GM23338 (cell line): ENCODE results near the gene CPNE2. TPM values are rescaled to one million over a fixed set of nuclear protein-coding genes. Genes with fewer than 3 reads are reported as not detected.

Experiments
- CREB1 ChIP-seq: fragments of 250-450 bp; sonication (Bioruptor Pico); IDR thresholded peaks from 2 replicates; pipeline ENCODE4 v1.5.0; 2020; ENCODE audit warnings: low read depth, mild to moderate bottlenecking, moderate library complexity
- EZH2 ChIP-seq: fragments of 200-600 bp; sonication (generic); IDR thresholded peaks from one replicate; pipeline ENCODE4 v1.8.0; 2017; ENCODE audit warnings: antibody characterized with exemption, mild to moderate bottlenecking, low read depth; ENCODE audit not compliant: unreplicated experiment
- EZH2phosphoT487 ChIP-seq: fragments of 200-600 bp; sonication (generic); IDR thresholded peaks from one replicate; pipeline ENCODE4 v1.8.1; 2018; ENCODE audit warnings: antibody characterized with exemption; ENCODE audit not compliant: unreplicated experiment
- JUNB ChIP-seq: IDR thresholded peaks from one replicate; pipeline ENCODE4 v1.6.1; 2016; ENCODE audit warnings: antibody characterized with exemption; ENCODE audit not compliant: unreplicated experiment
- NANOG ChIP-seq: IDR thresholded peaks from 2 replicates; pipeline ENCODE4 v1.6.1; 2016; ENCODE audit warnings: antibody characterized with exemption, borderline replicate concordance
- POLR2AphosphoS5 ChIP-seq: IDR thresholded peaks from 2 replicates; pipeline ENCODE4 v1.6.1; 2016; ENCODE audit warnings: antibody characterized with exemption, low read depth
- STAT1 ChIP-seq: IDR thresholded peaks from one replicate; pipeline ENCODE4 v1.6.1; 2016; ENCODE audit warnings: antibody characterized with exemption; ENCODE audit not compliant: unreplicated experiment
- polyA plus RNA-seq: library from polyadenylated mRNA; unstranded; fragments of >200 nt; fragmentation: Nextera tagmentation; extraction: Ambion mirVana; gene quantifications from 2 replicates; pipeline ENCODE4 v1.2.1, GENCODE V29; 2016
- total RNA-seq: library from RNA; depleted of rRNA; stranded (reverse); fragments of >200 nt; shearing (Covaris generic); gene quantifications from 2 replicates; pipeline ENCODE4 v1.2.3, GENCODE V29; 2014
- TF ChIP-seq, protein P1 (sequence below): fragments of 250-450 bp; sonication (Bioruptor Pico); IDR thresholded peaks from 2 replicates; pipeline ENCODE4 v1.5.0; 2020; ENCODE audit warnings: mild to moderate bottlenecking, moderate library complexity
- TF ChIP-seq, protein P2 (sequence below), 2 experiments: fragments of 200-600 bp in 1 of 2; sonication (generic) in 1 of 2; conservative IDR thresholded peaks; 2 replicates each; pipeline versions ENCODE4 v1.5.1 to v1.6.1; 2016 to 2017; ENCODE audit warnings: antibody characterized with exemption in 2 of 2, low read depth in 2 of 2, mild to moderate bottlenecking in 2 of 2, moderate library complexity in 1 of 2
- TF ChIP-seq, protein P3 (sequence below): IDR thresholded peaks from one replicate; pipeline ENCODE4 v1.6.1; 2018; ENCODE audit warnings: antibody characterized with exemption; ENCODE audit not compliant: unreplicated experiment

CPNE2 gene
- total and polyA plus RNA-seq, 2 experiments from 2014 or later: 7.1 to 11.3 TPM

DNA sequence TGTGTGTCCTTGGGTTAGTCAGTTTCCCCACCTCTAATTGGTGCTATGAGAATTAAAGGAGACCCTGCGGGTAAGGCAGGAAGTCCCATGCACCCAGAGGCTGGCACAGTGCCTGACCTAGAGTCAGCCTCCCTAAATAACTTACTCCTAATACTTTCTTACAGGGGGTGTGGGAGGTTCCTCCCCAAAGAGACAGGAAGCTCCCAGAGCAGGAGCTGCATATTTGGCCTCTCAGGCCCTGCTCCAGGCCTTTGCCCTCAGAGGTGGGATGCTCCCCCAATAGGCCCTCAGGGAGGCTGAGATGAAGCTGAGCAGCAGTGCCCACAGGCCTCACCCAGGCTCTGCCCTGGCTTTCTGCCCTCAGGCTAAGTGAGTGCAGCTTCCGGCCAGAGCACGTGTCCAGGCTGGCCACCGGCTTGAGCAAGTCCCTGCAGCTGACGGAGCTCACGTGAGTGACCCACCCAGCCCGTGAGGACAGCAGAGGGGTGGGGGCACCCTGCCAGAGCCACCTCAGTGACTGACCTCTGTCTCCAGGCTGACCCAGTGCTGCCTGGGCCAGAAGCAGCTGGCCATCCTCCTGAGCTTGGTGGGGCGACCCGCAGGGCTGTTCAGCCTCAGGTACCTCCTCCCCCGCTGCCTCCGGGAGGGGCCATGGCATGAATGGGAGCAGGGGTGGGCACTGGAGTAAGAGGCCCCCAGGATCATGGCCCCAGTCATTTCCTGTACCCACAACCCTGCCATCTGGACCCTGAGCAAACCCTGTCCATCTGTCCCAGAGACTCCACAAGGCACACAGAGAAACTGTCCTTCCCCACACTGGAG lies 31.1 kb upstream of the CPNE2 start (continued):
- TF ChIP-seq, protein P1, sequence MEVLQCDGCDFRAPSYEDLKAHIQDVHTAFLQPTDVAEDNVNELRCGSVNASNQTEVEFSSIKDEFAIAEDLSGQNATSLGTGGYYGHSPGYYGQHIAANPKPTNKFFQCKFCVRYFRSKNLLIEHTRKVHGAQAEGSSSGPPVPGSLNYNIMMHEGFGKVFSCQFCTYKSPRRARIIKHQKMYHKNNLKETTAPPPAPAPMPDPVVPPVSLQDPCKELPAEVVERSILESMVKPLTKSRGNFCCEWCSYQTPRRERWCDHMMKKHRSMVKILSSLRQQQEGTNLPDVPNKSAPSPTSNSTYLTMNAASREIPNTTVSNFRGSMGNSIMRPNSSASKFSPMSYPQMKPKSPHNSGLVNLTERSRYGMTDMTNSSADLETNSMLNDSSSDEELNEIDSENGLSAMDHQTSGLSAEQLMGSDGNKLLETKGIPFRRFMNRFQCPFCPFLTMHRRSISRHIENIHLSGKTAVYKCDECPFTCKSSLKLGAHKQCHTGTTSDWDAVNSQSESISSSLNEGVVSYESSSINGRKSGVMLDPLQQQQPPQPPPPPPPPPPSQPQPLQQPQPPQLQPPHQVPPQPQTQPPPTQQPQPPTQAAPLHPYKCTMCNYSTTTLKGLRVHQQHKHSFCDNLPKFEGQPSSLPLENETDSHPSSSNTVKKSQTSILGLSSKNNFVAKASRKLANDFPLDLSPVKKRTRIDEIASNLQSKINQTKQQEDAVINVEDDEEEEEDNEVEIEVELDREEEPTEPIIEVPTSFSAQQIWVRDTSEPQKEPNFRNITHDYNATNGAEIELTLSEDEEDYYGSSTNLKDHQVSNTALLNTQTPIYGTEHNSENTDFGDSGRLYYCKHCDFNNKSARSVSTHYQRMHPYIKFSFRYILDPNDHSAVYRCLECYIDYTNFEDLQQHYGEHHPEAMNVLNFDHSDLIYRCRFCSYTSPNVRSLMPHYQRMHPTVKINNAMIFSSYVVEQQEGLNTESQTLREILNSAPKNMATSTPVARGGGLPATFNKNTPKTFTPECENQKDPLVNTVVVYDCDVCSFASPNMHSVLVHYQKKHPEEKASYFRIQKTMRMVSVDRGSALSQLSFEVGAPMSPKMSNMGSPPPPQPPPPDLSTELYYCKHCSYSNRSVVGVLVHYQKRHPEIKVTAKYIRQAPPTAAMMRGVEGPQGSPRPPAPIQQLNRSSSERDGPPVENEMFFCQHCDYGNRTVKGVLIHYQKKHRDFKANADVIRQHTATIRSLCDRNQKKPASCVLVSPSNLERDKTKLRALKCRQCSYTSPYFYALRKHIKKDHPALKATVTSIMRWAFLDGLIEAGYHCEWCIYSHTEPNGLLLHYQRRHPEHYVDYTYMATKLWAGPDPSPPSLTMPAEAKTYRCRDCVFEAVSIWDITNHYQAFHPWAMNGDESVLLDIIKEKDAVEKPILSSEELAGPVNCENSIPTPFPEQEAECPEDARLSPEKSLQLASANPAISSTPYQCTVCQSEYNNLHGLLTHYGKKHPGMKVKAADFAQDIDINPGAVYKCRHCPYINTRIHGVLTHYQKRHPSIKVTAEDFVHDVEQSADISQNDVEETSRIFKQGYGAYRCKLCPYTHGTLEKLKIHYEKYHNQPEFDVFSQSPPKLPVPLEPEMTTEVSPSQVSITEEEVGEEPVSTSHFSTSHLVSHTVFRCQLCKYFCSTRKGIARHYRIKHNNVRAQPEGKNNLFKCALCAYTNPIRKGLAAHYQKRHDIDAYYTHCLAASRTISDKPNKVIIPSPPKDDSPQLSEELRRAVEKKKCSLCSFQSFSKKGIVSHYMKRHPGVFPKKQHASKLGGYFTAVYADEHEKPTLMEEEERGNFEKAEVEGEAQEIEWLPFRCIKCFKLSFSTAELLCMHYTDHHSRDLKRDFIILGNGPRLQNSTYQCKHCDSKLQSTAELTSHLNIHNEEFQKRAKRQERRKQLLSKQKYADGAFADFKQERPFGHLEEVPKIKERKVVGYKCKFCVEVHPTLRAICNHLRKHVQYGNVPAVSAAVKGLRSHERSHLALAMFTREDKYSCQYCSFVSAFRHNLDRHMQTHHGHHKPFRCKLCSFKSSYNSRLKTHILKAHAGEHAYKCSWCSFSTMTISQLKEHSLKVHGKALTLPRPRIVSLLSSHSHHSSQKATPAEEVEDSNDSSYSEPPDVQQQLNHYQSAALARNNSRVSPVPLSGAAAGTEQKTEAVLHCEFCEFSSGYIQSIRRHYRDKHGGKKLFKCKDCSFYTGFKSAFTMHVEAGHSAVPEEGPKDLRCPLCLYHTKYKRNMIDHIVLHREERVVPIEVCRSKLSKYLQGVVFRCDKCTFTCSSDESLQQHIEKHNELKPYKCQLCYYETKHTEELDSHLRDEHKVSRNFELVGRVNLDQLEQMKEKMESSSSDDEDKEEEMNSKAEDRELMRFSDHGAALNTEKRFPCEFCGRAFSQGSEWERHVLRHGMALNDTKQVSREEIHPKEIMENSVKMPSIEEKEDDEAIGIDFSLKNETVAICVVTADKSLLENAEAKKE: no peak
- TF ChIP-seq, protein P2, sequence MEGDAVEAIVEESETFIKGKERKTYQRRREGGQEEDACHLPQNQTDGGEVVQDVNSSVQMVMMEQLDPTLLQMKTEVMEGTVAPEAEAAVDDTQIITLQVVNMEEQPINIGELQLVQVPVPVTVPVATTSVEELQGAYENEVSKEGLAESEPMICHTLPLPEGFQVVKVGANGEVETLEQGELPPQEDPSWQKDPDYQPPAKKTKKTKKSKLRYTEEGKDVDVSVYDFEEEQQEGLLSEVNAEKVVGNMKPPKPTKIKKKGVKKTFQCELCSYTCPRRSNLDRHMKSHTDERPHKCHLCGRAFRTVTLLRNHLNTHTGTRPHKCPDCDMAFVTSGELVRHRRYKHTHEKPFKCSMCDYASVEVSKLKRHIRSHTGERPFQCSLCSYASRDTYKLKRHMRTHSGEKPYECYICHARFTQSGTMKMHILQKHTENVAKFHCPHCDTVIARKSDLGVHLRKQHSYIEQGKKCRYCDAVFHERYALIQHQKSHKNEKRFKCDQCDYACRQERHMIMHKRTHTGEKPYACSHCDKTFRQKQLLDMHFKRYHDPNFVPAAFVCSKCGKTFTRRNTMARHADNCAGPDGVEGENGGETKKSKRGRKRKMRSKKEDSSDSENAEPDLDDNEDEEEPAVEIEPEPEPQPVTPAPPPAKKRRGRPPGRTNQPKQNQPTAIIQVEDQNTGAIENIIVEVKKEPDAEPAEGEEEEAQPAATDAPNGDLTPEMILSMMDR (conservative IDR thresholded peaks at IDR 0.05; ENCODE audit: low read depth in 2 of 2): no peak
- TF ChIP-seq JUNB (no peak), POLR2AphosphoS5 (no peak), CREB1 (CRISPR knock-in tag) (no peak), STAT1 (no peak), EZH2phosphoT487 (no peak), EZH2 (no peak), NANOG (no peak)
- TF ChIP-seq, protein P3, sequence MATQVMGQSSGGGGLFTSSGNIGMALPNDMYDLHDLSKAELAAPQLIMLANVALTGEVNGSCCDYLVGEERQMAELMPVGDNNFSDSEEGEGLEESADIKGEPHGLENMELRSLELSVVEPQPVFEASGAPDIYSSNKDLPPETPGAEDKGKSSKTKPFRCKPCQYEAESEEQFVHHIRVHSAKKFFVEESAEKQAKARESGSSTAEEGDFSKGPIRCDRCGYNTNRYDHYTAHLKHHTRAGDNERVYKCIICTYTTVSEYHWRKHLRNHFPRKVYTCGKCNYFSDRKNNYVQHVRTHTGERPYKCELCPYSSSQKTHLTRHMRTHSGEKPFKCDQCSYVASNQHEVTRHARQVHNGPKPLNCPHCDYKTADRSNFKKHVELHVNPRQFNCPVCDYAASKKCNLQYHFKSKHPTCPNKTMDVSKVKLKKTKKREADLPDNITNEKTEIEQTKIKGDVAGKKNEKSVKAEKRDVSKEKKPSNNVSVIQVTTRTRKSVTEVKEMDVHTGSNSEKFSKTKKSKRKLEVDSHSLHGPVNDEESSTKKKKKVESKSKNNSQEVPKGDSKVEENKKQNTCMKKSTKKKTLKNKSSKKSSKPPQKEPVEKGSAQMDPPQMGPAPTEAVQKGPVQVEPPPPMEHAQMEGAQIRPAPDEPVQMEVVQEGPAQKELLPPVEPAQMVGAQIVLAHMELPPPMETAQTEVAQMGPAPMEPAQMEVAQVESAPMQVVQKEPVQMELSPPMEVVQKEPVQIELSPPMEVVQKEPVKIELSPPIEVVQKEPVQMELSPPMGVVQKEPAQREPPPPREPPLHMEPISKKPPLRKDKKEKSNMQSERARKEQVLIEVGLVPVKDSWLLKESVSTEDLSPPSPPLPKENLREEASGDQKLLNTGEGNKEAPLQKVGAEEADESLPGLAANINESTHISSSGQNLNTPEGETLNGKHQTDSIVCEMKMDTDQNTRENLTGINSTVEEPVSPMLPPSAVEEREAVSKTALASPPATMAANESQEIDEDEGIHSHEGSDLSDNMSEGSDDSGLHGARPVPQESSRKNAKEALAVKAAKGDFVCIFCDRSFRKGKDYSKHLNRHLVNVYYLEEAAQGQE: no peak
